ENCODE measurements around the gene PMIS2. TPM values are rescaled to one million over a fixed set of nuclear protein-coding genes. Genes with fewer than 3 reads are reported as not detected.

The PMIS2 gene
- total and polyA plus RNA-seq, 11 donors = not detected

DNA sequence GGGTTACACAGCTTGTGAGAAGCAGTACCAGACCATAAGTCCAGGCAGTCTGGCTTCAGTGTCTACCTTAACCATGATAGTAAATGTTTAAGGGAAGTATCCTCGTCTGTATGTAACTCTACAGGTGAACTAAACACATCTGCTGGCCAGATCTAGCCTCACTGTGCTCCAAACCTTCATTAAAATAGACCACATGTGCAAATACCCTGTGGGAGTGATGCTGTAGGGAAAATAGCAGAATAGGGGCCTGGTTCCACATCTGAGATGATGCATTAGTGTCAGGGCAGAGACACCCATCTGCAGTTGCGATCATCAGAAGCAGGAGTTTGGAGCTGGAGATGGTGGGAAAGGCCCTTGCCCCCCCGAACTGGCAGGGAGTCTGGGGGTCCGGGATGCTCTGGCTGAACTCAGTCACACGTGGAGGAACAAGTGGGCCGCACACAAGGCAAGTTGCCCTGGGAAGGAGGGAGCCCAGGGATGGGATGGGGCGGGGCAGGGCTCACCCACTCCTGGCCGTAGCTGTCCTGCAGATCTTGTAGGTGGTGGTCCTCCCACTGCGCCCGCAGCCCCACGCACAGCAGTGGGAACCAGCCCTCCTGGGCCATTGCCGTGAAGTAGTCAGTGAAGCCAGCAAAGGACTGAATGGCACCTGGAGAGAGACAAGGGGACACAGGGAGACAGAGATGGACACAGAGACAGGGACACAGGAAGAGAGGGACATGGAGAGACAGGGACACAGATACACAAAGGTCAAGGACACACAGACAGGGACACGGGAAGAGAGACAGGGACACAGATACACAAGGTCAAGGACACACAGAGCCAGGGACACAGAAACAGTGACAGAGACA, 33.2 kb upstream of the PMIS2 start:
- intact Hi-C loops (cut with DNase I) = no loop called here
- Histone ChIP-seq H3K36me3 (peaks cover 0 to 2% (median 0%) of the 10 kb centered on the region in 9 donors), H3K4me3 (no peak overlapping the region), H3K27ac (no peak overlapping the region), H3K27me3 (peaks cover 0 to 9% (median 0%) of the 10 kb centered on the region in 9 donors), H3K9me3 (no peaks in the 10 kb centered on the region), H3K4me1 (peaks cover 0 to 6% (median 0%) of the 10 kb centered on the region in 12 donors)
- no peak for DNase-seq
- WGBS, 4 donors = 70 to 79% (median 72%) methylated on average over 13 of the region's 13 CpGs
- ATAC-seq = no peak
- TF ChIP-seq POLR2A (IDR thresholded peaks at IDR 0.05) = no peak
- TF ChIP-seq, protein P1, sequence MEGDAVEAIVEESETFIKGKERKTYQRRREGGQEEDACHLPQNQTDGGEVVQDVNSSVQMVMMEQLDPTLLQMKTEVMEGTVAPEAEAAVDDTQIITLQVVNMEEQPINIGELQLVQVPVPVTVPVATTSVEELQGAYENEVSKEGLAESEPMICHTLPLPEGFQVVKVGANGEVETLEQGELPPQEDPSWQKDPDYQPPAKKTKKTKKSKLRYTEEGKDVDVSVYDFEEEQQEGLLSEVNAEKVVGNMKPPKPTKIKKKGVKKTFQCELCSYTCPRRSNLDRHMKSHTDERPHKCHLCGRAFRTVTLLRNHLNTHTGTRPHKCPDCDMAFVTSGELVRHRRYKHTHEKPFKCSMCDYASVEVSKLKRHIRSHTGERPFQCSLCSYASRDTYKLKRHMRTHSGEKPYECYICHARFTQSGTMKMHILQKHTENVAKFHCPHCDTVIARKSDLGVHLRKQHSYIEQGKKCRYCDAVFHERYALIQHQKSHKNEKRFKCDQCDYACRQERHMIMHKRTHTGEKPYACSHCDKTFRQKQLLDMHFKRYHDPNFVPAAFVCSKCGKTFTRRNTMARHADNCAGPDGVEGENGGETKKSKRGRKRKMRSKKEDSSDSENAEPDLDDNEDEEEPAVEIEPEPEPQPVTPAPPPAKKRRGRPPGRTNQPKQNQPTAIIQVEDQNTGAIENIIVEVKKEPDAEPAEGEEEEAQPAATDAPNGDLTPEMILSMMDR (IDR thresholded peaks at IDR 0.05) = no peak

DNA sequence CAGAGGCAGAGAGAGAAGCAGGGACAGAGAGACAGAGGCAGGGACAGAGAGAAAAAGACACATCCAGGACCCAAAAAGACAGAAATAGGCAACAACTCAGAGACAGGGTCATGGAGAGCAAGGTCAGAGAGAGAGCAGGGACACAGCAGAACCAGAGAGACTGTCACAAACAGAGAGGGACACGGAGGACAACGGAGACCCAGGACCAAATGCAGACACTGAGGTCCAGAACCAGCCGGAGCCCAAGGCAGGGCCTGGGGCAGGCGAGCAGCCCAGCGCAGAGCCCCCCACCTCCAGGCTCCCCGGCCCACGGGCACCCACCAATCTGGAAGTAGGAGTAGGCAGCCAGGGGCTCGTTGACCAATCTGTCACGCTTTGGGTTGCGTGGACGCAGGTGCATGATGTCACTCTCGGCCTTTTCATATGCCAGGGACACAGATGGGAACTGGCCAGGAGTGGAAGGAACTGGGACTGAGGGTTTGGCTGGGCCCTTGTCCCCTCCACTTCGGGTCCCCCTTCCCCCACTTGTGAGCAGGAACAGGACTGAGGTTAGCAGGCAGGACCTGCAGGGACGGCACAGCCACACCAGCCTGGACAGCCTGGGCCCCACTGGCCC, 32.5 kb upstream of the PMIS2 start:
- ATAC-seq (no peak), DNase-seq (no peak)
- Histone ChIP-seq H3K4me1 (peaks cover 0 to 13% (median 4%) of the 10 kb centered on the region in 12 donors), H3K9me3 (no peaks in the 10 kb centered on the region), H3K27ac (no peak overlapping the region), H3K36me3 (no peaks in the 10 kb centered on the region), H3K27me3 (peaks cover 1 to 16% (median 7%) of the 10 kb centered on the region in 9 donors), H3K4me3 (no peak overlapping the region)
- TF ChIP-seq POLR2A (IDR thresholded peaks at IDR 0.05) = no peak
- TF ChIP-seq, protein P1 (IDR thresholded peaks at IDR 0.05) = no peak
- 69 to 76% (median 75%) methylated on average over 7 to 14 of the region's 14 CpGs for WGBS, 4 donors
- intact Hi-C loops (cut with DNase I) = no loop called here

DNA sequence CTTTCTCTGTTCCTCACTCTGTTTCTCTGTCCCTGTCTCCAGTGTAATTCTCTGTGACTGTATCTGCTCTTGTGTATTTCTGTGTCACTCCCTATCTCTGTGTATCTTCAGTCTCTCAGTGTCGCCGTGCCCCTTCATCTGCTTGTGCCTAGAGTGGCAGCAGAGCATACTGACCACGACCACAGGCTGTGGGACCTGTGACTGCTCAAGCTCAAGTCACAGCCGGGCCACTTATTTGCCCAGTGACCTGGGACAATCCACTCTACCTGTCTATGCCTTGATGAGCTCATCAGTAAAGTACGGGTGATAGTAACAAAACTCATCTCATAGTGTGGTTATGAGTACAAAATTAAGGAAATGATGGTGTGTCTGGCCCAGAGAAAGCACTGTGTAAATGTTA, 31.9 kb upstream of the PMIS2 start:
- no peak overlapping the region for H3K4me3 ChIP-seq
- H3K4me1 ChIP-seq = peaks cover 0 to 14% (median 4%) of the 10 kb centered on the region in 12 donors
- ATAC-seq (no peak), DNase-seq (no peak)
- H3K27ac ChIP-seq = no peak overlapping the region
- no peaks in the 10 kb centered on the region for H3K9me3 ChIP-seq
- peaks cover 7 to 22% (median 13%) of the 10 kb centered on the region in 9 donors for H3K27me3 ChIP-seq
- no peaks in the 10 kb centered on the region for H3K36me3 ChIP-seq
- 58 to 68% (median 66%) methylated on average over 5 of the region's 5 CpGs for WGBS, 4 donors
- intact Hi-C loops (cut with DNase I) = no loop called here
- TF ChIP-seq, protein P1 (IDR thresholded peaks at IDR 0.05) = no peak
- no peak for TF ChIP-seq POLR2A (IDR thresholded peaks at IDR 0.05)

DNA sequence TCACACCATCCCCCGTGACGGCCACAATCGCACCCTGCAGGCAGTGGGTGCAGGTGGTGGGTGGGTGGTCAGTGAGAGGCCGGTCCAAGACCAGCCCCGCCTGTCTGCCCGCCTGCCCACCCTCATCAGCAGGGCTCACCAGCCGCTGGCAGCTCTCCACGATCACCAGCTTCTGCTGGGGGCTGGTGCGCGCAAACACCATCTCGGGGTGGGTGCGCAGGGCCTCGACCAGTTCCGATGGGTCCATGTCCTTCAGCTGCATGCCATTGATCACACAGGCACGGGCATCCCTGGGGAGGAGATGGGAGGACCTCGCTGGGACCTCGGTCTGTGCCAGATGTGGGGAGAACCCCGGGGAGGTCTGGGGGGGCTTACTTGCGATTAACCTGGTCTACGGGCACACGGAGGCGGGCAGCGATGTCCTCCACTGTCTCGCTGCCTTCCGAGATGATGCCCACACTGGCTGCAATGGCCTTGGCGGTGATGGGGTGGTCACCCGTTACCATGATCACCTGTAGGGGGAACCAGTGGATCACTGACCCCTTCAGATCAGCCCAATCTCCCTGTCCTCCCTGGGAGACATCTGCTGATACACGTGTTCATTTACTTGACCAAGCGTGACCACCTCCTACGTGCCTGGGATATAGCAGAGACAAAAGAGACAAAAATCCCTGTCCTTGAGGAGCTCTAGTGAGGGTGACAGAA, 30.5 kb upstream of the PMIS2 start:
- Histone ChIP-seq H3K4me1 (peaks cover 0 to 14% (median 4%) of the 10 kb centered on the region in 12 donors), H3K4me3 (no peak overlapping the region), H3K36me3 (no peaks in the 10 kb centered on the region), H3K9me3 (no peaks in the 10 kb centered on the region), H3K27ac (no peak overlapping the region), H3K27me3 (peaks cover 8 to 35% (median 23%) of the 10 kb centered on the region in 9 donors)
- TF ChIP-seq, protein P1 (IDR thresholded peaks at IDR 0.05) = peak in 1 of 12 donors; percentile 7
- no peak for TF ChIP-seq POLR2A (IDR thresholded peaks at IDR 0.05)
- intact Hi-C loops (cut with DNase I) = no loop called here
- WGBS, 4 donors = 50 to 70% (median 65%) methylated on average over 10 to 30 of the region's 30 CpGs
- ATAC-seq (no peak), DNase-seq (no peak)
